Measurements from ENCODE around the gene MLLT1. TPM values are rescaled to one million over a fixed set of nuclear protein-coding genes. Genes with fewer than 3 reads are reported as not detected.
"Not testable (repeated sequence)": the region's sequence is repeated elsewhere in the genome, so short reads cannot be mapped to it uniquely, and the experiment has no call there.

Gene MLLT1
- total RNA-seq, 2 donors from 2014 or later, result 16.3 to 23.7 TPM

GRCh38 chr19:6322284-6322683 is 42.5 kb upstream of the MLLT1 start:
- ATAC-seq (no peak), DNase-seq (no peak)
- intact Hi-C loops (cut with DNase I), result no loop called here
- Histone ChIP-seq H3K4me1 (no peaks in the 10 kb centered on the region), H3K4me3 (no peak overlapping the region), H3K9me3 (no peaks in the 10 kb centered on the region), H3K27me3 (no peaks in the 10 kb centered on the region), H3K36me3 (replicated peaks in 1 of 2; ENCODE audit: insufficient read depth in 1 of 2, low read depth in 2 of 2) (no peaks in the 10 kb centered on the region), H3K27ac (no peak overlapping the region)
- WGBS, 2 donors, result 42 to 45% methylated on average over 3 of the region's 3 CpGs
- TF ChIP-seq POLR2A (IDR thresholded peaks at IDR 0.05) (no peak), CTCF (IDR thresholded peaks at IDR 0.05) (no peak)

- DNase-seq, result no peak
- no peak for ATAC-seq
- Histone ChIP-seq H3K4me1 (no peaks in the 10 kb centered on the region), H3K9me3 (no peaks in the 10 kb centered on the region), H3K27me3 (no peaks in the 10 kb centered on the region), H3K27ac (no peak overlapping the region), H3K4me3 (no peak overlapping the region), H3K36me3 (replicated peaks in 1 of 2; ENCODE audit: insufficient read depth in 1 of 2, low read depth in 2 of 2) (no peaks in the 10 kb centered on the region)
- 18 to 32% methylated on average over 3 to 4 of the region's 4 CpGs for WGBS, 2 donors
- intact Hi-C loops (cut with DNase I), result no loop called here
- TF ChIP-seq POLR2A (IDR thresholded peaks at IDR 0.05) (no peak), CTCF (IDR thresholded peaks at IDR 0.05) (no peak)
These were observed 39.6 kb upstream of the MLLT1 start for GRCh38 chr19:6319376-6319775.

- 53 to 56% methylated on average over 5 of the region's 5 CpGs for WGBS, 2 donors
- Histone ChIP-seq H3K27me3 (no peaks in the 10 kb centered on the region), H3K4me3 (no peak overlapping the region), H3K27ac (no peak overlapping the region), H3K36me3 (replicated peaks in 1 of 2; ENCODE audit: insufficient read depth in 1 of 2, low read depth in 2 of 2) (no peaks in the 10 kb centered on the region), H3K4me1 (no peaks in the 10 kb centered on the region), H3K9me3 (no peaks in the 10 kb centered on the region)
- TF ChIP-seq CTCF (IDR thresholded peaks at IDR 0.05) (no peak), POLR2A (IDR thresholded peaks at IDR 0.05) (no peak)
- DNase-seq, result no peak
- intact Hi-C loops (cut with DNase I), result no loop called here
- ATAC-seq, result no peak
These were observed 39.0 kb upstream of the MLLT1 start for GRCh38 chr19:6318772-6319171.

GRCh38 chr19:6315646-6316045 is 35.9 kb upstream of the MLLT1 start:
- H3K27me3 ChIP-seq; intact Hi-C loops (cut with DNase I); H3K9me3 ChIP-seq; H3K4me1 ChIP-seq; DNase-seq; ATAC-seq; H3K4me3 ChIP-seq; H3K27ac ChIP-seq; H3K36me3 ChIP-seq (replicated peaks in 1 of 2; ENCODE audit: insufficient read depth in 1 of 2, low read depth in 2 of 2): not testable (repeated sequence)
- 67 to 71% methylated on average over 5 of the region's 5 CpGs for WGBS, 2 donors

GRCh38 chr19:6313398-6313969 is 33.7 kb upstream of the MLLT1 start:
- Histone ChIP-seq H3K4me1 (no peaks in the 10 kb centered on the region), H3K9me3 (no peaks in the 10 kb centered on the region), H3K4me3 (no peak overlapping the region), H3K27ac (no peak overlapping the region), H3K27me3 (no peaks in the 10 kb centered on the region), H3K36me3 (replicated peaks in 1 of 2; ENCODE audit: insufficient read depth in 1 of 2, low read depth in 2 of 2) (no peaks in the 10 kb centered on the region)
- ATAC-seq (no peak), DNase-seq (no peak)
- intact Hi-C loops (cut with DNase I), result no loop called here
- no peak for TF ChIP-seq CTCF (IDR thresholded peaks at IDR 0.05)
- no peak for TF ChIP-seq POLR2A (IDR thresholded peaks at IDR 0.05)
- 64 to 71% methylated on average over 5 of the region's 5 CpGs for WGBS, 2 donors
